WTC11 (cell line): Measurements from ENCODE around the gene HERC2.

Experiments
- CREB1 ChIP-seq: sonication (generic); formaldehyde crosslinking; IDR thresholded peaks from 2 replicates; pipeline ENCODE4 v1.8.0; 2023; ENCODE audit warnings: mild to moderate bottlenecking, missing genetic modification reagents
- ELF4 ChIP-seq: sonication (generic); formaldehyde crosslinking; IDR thresholded peaks from 2 replicates; pipeline ENCODE4 v1.8.1; 2022; ENCODE audit warnings: low read depth, mild to moderate bottlenecking, moderate library complexity, missing genetic modification reagents
- KAT7 ChIP-seq: sonication (generic); formaldehyde crosslinking; IDR thresholded peaks from 2 replicates; pipeline ENCODE4 v1.8.1; 2023; ENCODE audit warnings: missing genetic modification reagents, mild to moderate bottlenecking, borderline replicate concordance
- TF ChIP-seq, protein P1 (sequence below): sonication (generic); formaldehyde crosslinking; IDR thresholded peaks from 2 replicates; pipeline ENCODE4 v1.8.0; 2022; ENCODE audit warnings: mild to moderate bottlenecking, missing genetic modification reagents
- TF ChIP-seq, protein P2 (sequence below): fragments of 200-600 bp; IDR thresholded peaks from 2 replicates; pipeline ENCODE4 v1.8.0; 2022; ENCODE audit warnings: antibody characterized with exemption
- TF ChIP-seq, protein P3 (sequence below): sonication (generic); formaldehyde crosslinking; IDR thresholded peaks from 2 replicates; pipeline ENCODE4 v1.8.1; 2023; ENCODE audit warnings: mild to moderate bottlenecking, missing genetic modification reagents, borderline replicate concordance
- TF ChIP-seq, protein P4 (sequence below): sonication (generic); formaldehyde crosslinking; IDR thresholded peaks from 2 replicates; pipeline ENCODE4 v1.8.0; 2022; ENCODE audit warnings: missing genetic modification reagents
- TF ChIP-seq, protein P5 (sequence below): sonication (generic); formaldehyde crosslinking; IDR thresholded peaks from 2 replicates; pipeline ENCODE4 v1.8.0; 2022; ENCODE audit warnings: mild to moderate bottlenecking, missing genetic modification reagents
- TF ChIP-seq, protein P6 (sequence below): sonication (generic); formaldehyde crosslinking; IDR thresholded peaks from 2 replicates; pipeline ENCODE4 v1.8.1; 2023; ENCODE audit warnings: mild to moderate bottlenecking, missing genetic modification reagents, moderate library complexity
- TF ChIP-seq, protein P7 (sequence below): sonication (generic); formaldehyde crosslinking; conservative IDR thresholded peaks from 2 replicates; pipeline ENCODE4 v1.8.1; 2022; ENCODE audit warnings: mild to moderate bottlenecking, missing genetic modification reagents

DNA sequence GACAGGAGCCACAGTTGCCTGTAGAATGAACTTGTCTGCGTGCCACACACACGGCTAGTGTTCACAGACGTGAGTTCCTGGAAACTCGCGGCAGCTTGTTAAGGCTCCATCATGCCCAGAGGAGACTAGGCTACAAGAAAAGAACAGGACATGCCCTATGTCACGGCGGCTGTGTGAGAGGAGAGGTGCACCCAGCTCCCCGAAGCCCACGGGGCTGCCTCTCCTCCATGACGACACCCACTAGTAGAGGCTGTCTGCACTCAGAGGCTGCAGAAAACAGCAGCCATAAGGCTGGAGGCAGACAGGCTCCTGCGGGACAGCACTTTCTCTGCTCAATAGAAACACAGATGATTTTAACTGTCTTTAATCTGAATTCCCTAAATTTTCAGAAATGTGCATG lies 203.9 kb downstream of the HERC2 start:
- TF ChIP-seq, protein P1, sequence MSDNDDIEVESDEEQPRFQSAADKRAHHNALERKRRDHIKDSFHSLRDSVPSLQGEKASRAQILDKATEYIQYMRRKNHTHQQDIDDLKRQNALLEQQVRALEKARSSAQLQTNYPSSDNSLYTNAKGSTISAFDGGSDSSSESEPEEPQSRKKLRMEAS (CRISPR knock-in tag), result no peak
- TF ChIP-seq, protein P2, sequence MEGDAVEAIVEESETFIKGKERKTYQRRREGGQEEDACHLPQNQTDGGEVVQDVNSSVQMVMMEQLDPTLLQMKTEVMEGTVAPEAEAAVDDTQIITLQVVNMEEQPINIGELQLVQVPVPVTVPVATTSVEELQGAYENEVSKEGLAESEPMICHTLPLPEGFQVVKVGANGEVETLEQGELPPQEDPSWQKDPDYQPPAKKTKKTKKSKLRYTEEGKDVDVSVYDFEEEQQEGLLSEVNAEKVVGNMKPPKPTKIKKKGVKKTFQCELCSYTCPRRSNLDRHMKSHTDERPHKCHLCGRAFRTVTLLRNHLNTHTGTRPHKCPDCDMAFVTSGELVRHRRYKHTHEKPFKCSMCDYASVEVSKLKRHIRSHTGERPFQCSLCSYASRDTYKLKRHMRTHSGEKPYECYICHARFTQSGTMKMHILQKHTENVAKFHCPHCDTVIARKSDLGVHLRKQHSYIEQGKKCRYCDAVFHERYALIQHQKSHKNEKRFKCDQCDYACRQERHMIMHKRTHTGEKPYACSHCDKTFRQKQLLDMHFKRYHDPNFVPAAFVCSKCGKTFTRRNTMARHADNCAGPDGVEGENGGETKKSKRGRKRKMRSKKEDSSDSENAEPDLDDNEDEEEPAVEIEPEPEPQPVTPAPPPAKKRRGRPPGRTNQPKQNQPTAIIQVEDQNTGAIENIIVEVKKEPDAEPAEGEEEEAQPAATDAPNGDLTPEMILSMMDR, result no peak
- TF ChIP-seq KAT7 (no peak), CREB1 (CRISPR knock-in tag) (no peak), ELF4 (CRISPR knock-in tag) (no peak)
- TF ChIP-seq, protein P3, sequence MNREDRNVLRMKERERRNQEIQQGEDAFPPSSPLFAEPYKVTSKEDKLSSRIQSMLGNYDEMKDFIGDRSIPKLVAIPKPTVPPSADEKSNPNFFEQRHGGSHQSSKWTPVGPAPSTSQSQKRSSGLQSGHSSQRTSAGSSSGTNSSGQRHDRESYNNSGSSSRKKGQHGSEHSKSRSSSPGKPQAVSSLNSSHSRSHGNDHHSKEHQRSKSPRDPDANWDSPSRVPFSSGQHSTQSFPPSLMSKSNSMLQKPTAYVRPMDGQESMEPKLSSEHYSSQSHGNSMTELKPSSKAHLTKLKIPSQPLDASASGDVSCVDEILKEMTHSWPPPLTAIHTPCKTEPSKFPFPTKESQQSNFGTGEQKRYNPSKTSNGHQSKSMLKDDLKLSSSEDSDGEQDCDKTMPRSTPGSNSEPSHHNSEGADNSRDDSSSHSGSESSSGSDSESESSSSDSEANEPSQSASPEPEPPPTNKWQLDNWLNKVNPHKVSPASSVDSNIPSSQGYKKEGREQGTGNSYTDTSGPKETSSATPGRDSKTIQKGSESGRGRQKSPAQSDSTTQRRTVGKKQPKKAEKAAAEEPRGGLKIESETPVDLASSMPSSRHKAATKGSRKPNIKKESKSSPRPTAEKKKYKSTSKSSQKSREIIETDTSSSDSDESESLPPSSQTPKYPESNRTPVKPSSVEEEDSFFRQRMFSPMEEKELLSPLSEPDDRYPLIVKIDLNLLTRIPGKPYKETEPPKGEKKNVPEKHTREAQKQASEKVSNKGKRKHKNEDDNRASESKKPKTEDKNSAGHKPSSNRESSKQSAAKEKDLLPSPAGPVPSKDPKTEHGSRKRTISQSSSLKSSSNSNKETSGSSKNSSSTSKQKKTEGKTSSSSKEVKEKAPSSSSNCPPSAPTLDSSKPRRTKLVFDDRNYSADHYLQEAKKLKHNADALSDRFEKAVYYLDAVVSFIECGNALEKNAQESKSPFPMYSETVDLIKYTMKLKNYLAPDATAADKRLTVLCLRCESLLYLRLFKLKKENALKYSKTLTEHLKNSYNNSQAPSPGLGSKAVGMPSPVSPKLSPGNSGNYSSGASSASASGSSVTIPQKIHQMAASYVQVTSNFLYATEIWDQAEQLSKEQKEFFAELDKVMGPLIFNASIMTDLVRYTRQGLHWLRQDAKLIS, result no peak
- TF ChIP-seq, protein P4, sequence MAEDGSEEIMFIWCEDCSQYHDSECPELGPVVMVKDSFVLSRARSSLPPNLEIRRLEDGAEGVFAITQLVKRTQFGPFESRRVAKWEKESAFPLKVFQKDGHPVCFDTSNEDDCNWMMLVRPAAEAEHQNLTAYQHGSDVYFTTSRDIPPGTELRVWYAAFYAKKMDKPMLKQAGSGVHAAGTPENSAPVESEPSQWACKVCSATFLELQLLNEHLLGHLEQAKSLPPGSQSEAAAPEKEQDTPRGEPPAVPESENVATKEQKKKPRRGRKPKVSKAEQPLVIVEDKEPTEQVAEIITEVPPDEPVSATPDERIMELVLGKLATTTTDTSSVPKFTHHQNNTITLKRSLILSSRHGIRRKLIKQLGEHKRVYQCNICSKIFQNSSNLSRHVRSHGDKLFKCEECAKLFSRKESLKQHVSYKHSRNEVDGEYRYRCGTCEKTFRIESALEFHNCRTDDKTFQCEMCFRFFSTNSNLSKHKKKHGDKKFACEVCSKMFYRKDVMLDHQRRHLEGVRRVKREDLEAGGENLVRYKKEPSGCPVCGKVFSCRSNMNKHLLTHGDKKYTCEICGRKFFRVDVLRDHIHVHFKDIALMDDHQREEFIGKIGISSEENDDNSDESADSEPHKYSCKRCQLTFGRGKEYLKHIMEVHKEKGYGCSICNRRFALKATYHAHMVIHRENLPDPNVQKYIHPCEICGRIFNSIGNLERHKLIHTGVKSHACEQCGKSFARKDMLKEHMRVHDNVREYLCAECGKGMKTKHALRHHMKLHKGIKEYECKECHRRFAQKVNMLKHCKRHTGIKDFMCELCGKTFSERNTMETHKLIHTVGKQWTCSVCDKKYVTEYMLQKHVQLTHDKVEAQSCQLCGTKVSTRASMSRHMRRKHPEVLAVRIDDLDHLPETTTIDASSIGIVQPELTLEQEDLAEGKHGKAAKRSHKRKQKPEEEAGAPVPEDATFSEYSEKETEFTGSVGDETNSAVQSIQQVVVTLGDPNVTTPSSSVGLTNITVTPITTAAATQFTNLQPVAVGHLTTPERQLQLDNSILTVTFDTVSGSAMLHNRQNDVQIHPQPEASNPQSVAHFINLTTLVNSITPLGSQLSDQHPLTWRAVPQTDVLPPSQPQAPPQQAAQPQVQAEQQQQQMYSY (CRISPR knock-in tag), result no peak
- TF ChIP-seq, protein P5, sequence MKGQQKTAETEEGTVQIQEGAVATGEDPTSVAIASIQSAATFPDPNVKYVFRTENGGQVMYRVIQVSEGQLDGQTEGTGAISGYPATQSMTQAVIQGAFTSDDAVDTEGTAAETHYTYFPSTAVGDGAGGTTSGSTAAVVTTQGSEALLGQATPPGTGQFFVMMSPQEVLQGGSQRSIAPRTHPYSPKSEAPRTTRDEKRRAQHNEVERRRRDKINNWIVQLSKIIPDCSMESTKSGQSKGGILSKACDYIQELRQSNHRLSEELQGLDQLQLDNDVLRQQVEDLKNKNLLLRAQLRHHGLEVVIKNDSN (CRISPR knock-in tag), result no peak
- TF ChIP-seq, protein P6, sequence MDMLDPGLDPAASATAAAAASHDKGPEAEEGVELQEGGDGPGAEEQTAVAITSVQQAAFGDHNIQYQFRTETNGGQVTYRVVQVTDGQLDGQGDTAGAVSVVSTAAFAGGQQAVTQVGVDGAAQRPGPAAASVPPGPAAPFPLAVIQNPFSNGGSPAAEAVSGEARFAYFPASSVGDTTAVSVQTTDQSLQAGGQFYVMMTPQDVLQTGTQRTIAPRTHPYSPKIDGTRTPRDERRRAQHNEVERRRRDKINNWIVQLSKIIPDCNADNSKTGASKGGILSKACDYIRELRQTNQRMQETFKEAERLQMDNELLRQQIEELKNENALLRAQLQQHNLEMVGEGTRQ (CRISPR knock-in tag), result no peak
- TF ChIP-seq, protein P7, sequence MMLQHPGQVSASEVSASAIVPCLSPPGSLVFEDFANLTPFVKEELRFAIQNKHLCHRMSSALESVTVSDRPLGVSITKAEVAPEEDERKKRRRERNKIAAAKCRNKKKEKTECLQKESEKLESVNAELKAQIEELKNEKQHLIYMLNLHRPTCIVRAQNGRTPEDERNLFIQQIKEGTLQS (CRISPR knock-in tag), result no peak
